Astrocyte (in vitro differentiated cells and primary cell): ENCODE measurements around the gene SLC25A33.

Experiments
- CTCF ChIP-seq: IDR thresholded peaks from 2 replicates; pipeline ENCODE4 v1.5.1; 2011; ENCODE audit warnings: low read depth, mild to moderate bottlenecking, inconsistent platforms, low read length, moderate library complexity; ENCODE audit not compliant: insufficient read depth
- EZH2 ChIP-seq: IDR thresholded peaks from 2 replicates; pipeline ENCODE4 v1.6.1; 2012; ENCODE audit warnings: mild to moderate bottlenecking, low read length, inconsistent platforms; ENCODE audit not compliant: insufficient read depth

GRCh38 chr1:9602794-9603167, 63.5 kb downstream of the SLC25A33 start:
- TF ChIP-seq EZH2 (no peak), CTCF (no peak)
